Stimulated activated CD8-positive, alpha-beta memory T cell treated with anti-CD3 and anti-CD28 coated beads, Interleukin-4, amount 100 ng/mL, for 4 hours (primary cell): ENCODE results near the gene DDX10.
"Not testable (repeated sequence)": the region's sequence is repeated elsewhere in the genome, so short reads cannot be mapped to it uniquely, and the experiment has no call there.

Experiments used
- DNase-seq, 2 donors: peaks; one replicate each; pipeline ENCODE4 v3.0.0-alpha.2; 2020; ENCODE audit warnings: low read depth in 2 of 2, low spot score in 1 of 2

DDX10 gene

DNA sequence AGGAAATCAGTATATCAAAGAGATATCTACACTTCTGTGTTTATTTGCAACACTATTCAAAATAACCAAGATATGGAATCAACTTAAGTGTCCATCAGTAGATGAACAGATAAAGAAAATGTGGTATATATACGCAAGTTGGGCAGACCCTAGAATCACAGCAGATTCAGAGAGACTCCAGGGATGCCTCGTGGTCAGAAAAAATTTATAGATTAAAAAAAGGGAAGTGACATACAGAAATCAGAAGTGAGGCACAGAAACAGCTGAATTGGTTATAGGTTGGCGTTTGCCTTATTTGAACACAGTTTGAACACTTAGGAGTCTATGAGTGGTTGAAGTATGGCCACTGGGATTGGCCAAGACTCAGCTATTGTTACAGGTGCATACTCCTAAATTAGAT lies 10.8 kb upstream of the DDX10 start:
- DNase-seq = not testable (repeated sequence)

DNA sequence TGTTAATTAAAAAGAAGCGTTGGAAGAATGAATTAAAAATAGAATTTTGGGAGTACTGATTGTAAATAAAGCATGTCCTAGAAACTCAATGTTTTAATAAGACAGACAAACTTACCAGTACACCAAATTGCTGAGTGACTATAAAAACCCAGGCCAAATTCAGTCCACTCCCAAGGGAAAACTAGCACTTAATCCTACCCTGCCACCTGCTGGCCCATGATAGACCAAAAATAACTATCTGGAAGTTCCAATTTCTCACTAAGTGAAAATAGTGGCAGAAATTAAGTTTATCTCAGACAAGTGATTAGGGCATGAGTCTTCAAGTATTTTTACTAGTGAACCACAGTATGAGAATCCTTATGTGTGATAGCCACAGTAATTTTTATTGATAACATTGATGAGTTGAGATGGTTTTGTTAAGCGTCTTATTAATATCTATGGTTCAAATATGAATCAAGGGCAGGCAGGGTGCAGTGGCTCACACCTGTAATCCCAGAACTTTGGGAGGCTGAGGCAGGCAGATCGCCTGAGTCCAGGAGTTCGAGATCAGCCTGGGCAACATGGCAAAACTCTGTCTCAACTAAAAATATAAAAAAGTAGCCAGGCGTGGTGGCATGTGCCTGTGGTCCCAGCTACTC lies 9.8 kb upstream of the DDX10 start:
- DNase-seq = no peak

DNA sequence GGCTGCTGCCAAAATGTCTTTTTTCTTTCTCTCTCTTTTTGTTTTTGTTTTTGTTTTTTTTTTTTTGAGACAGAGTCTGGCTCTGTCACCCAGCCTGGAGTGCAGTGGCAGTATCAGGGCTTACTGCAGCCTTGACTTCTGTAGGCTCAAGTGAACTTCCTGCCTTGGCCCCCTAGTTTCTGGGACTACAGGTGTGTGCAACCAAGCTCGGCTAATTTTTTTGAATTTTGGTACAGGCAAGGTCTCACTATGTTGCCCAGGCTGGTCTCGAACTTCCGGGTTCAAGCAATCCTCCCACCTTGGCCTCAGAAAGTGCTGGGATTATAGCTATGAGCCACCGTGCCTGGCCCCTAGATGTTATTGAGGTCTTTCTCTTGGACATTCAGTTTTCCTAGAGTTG lies 2.2 kb upstream of the DDX10 start:
- no peak for DNase-seq

DNA sequence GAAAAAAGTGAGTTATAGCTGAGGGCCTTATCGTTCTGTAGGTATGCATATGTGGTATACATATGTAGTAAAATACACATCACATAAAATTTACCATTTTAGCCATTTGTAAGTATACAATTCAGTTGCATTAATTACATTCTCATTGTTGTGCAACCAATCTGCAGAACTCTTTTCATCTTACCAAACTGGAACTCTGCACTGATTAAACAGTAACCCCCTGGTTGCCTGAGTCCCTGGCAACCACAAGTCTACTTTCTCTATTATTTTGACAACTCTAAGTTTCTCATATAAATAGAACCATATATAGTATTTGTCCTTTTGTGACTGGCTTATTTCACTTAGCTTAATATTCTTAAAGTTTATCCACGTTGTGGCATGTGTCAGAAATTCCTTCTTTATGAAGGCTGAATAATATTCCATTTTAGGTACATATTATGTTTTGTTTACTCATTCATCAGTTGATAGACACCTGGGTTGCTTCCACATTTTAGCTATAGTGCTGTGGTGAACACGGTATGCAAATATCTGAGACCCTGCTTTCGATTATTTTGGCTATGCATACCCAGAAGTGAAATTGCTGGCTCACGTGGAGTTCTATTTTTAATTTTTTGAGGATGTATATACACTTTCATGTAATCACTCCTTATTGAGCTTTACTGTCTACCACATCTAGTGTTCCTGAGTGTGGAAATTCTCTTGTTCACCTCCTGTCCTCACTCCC lies 1.6 kb upstream of the DDX10 start:
- DNase-seq = no peak

DNA sequence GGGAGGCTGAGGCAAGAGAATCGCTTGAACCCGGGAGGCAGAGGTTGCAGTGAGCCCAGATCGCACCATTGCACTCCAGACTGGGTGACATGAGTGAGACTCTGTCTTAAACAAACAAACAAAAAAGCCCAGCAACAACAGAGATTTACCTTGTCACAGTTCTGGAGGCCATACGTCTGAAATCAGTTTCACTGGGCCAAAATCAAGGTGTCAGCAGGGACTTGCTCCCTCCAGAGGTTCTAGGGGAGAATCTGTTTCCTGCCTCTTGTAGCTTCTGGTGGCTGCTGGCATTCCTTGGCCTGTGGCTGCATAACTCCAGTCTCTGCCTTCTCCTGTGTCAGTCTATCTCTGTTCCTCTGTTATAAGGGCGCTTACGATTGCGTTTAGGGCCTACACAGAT lies 1.5 kb downstream of the DDX10 start:
- DNase-seq = no peak

DNA sequence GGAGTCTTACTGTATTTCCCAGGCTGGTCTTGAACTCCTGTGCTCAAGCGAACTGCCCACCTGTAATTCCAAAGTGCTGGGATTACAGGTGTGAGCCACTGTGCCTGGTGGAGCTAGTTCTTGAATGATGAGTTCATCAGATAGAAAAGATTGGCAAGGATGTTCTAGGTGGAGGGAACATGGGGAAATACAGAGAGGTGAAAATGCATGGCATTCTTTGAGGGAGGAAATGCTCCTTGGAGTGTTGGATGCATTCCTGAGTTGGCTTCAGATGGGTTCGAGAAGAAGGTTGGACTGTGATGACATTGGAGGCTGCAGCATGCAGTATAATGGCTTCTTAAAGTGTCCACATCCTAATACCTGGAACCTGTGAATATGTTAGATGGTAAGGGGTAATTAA lies 4.4 kb downstream of the DDX10 start:
- no peak for DNase-seq

DNA sequence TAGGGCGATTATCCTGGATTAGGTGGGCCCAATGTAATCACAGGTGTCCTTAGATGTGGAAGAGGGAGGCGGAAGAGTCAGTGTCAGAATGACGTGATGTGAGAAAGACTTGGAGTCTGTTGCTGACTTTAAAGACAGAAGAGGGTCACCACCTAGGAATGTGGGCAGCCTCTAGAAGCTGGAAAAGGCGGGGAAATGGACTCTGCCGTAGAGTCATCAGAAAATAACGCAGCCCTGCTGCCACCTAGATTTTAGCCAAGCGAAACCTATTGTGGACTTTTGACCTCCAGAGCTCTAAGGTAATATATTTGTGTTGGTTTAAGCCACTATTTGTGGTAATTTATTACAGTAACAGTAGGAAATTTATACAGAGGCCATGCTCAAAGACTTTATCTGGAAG lies 4.8 kb downstream of the DDX10 start:
- no peak for DNase-seq

DNA sequence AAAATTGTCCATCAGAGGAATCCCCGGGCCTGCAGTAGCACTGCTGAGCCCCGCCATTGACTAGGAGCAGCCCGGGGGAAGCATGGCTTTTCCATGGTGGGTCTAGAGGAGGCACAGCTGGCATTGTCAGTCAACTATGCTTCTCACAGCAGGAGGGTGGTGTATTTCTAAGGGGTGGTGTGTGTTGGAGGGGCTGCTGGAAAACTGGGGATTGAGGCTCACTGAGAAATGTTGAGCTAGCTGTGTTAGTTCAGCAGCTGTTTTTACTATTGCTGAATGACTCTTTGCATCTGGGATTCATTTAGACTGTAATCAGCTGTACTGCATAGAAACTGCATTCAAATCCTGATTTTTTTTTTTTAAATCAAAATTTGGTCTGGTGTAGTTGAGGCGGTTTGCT lies 5.6 kb downstream of the DDX10 start:
- no peak for DNase-seq

DNA sequence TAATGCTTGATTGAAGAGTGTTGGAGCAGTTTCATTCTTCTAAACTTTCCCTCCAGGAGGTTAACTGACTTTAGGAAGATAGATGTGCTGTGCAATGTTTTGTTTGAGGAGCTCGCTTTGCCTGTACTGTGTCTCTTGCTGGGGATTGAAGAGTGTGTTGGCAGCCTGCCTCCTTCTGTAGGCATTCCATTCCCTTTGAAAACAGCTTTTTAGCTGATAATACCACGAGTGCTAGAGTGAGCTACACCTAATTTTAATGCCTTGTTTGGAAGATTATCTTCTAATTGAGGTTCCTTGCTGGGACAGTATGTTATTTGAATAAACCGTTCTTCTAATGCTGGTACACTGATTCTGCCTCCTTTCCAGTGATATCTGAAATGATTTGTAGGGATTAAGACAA lies 7.2 kb downstream of the DDX10 start:
- DNase-seq = no peak

DNA sequence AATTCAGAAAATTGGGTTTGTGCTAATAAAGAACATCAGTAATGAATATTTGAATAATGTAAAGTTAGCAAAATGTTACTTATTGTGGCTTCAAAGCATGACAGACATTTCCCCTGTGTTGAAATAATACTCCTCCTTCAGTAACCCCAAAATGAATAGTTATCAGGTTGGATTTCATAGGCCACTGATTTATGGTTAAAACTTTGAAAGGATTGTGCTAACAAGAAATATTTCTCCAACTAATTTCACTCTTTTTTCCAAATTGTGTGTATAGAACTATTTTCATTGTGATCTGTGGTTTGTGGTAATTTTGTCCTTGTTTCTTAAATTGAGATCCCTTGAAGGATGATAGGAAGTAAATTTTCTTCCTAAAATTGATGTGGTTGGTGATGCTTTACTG lies 7.9 kb downstream of the DDX10 start:
- no peak for DNase-seq

DNA sequence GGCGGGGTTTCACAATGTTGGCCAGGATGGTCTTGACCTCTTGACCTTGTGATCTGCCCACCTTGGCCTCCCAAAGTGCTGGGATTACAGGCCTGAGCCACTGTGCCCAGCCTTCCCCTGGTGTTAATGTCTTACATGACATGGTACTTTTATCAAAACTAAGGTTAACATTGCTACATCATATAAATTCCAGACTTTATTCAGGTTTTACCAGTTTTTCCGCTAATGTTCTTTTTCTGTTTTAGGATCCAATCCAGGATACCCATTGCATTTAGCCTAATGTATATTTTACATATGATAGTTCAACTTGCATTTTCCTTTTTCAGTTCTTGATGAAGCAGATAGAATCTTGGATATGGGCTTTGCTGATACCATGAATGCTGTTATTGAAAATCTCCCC lies 14.2 kb downstream of the DDX10 start:
- no peak for DNase-seq

DNA sequence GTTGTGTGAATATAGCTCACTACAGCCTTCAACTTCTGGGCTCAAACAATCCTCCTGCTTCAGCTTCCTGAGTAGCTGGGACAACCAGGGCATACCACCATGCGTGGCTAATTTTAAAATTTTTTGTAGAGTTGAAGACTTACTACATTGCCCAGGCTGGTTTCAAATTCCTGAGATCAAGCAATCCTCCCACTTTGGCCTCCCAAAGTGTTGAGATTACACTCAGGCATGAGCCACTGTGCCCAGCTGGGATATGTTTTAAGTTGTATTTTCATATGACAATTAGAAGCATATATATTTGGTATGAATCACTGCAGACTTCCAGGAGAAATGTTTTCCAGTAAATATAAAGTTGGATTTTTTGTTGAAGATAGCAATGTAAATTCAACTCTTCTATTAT lies 15.4 kb downstream of the DDX10 start:
- no peak for DNase-seq

DNA sequence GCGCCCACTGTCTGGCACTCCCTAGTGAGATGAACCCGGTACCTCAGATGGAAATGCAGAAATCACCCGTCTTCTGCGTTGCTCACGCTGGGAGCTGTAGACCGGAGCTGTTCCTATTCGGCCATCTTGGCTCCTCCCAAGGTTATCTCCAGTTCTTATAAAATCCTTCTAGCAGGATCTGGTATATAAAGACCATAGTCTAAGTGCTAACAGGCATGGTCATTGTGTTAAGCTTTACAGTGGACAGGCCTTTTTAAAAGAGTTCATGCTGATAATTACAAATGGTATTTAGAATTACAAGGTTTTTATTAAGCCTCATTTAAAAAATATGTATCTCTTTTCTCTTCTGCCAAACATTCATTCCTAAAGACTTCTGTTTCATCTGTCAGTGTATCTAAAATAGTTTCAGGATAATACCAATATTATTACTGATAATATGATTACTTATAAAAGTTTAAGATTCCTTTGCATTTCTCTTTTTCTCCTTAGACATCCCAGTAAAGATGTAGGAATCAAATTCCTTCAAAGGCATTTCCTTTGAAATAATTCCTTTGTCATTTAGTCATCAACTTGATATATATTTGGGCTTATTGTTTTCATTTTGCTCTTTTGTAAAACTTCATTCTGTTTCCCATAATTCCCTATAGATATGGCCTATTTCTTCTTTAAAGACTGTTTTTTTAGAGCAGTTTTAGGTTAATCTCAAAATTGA lies 20.7 kb downstream of the DDX10 start:
- DNase-seq = no peak

DNA sequence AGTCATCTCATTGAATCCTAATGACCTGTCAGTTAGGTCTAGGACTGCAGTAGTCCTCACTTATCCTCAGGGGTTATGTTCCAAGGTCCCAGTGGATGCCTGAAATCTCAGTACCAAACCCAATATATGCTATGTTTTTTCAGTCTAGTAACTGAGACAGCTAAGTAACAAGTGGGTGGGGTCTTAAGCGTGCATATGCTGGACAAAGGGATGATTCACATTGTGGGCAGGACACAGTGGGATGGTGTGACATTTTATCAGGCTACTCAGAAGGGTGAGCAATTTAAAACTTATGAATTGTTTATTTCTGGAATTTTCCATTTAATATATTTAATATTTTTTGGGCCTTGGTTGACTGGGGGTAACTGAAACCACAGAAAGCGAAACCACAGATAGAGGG lies 29.0 kb downstream of the DDX10 start:
- DNase-seq = no peak

DNA sequence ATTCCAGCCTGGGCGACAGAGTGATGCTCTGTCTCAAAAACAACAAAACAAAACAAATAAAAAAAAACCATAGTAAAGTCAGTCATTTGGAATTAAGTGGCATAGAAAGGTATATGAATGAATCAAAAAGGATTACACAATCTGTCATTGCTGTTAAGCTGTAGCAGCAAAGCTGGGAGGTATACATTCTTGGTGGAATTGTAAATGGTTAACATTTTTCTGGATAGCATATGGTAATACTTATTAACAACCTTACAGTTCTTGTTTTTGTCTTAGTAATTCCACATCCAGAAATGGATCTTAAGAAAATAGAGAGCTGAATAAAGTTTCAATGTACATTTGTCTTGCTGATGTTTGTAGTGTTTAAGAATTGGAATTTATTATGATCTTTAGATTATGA lies 30.0 kb downstream of the DDX10 start:
- no peak for DNase-seq

DNA sequence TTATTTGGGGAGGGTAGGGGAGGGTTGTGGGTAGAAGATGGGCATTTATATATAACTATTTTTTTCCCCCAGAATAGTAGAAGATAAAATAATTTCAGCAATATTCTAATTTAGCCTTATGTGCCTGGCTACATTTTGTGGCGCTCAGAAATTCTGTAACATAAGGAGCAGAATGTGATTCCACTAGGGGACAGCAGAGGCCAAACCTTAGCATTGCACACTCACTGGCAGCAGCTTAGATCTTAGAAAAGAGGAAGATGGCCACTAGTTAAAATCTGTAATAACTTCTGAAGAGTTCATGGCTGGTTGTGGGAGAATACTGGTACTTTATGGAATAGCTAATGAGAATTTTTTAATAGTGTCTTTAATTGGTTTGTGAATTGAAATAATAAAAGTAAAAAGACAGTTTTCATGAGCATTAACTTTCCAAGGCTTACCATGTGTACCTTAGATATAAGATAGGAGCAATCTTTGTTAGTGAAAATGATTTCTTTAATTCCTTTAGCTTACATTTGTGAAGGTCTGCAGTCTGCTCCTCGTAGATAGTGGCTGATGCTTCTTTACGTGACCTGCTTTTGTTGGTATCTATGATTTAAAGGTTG lies 33.1 kb downstream of the DDX10 start:
- DNase-seq = no peak

DNA sequence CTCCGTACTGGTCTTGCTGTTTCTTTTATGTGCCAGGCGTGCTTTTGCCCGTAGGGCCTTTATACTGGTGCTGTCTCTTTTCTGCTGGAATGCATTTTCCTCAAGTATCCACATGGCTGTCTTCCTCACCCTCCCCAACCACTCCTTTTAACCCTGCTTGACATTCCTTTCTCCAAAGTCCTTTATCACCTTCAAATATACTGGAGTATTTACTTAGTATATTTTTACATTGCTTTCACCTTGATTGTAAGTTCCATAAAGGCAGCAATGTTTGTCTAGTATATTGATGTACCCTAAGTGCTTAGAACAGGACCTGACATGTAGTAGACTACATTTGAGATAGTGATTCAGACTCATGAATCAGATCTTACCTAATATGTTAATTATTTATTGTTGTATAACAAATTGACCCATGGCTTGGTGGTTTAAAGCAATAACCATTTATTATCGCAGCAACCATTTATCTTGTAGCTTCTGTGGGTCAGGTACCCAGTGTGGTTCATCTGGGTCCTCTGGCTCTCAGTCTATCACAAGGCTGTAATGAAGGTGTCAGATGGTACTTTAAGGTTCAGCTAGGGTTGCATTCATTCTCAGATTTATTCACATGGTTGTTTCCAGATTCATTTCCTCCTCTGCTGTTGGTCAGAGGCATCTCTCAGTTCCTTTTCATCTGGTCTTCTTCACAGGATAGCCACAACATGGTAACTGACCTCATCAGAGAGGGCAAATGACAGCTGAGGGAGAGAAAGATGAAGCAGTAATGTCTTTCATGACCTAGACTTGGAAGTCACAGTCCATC lies 34.2 kb downstream of the DDX10 start:
- no peak for DNase-seq

DNA sequence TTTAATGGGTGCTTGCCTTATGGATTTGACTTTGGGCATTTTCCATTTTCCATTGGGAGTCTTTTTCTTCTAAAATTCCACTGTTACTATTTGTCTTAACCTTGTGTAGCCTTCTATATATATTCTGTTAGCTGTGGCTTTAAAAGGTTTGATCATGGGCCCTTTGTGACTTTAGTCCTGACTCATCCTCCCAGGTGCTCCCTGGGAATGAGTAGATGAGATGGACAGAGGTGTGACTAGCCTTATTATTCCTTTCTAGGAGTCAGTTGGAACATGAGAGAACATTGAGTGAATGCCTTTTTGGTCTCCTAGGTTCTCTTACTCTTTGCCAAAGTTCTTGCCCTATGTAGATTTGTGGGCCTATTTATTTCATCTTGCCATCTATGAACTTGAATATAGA lies 39.0 kb downstream of the DDX10 start:
- no peak for DNase-seq

DNA sequence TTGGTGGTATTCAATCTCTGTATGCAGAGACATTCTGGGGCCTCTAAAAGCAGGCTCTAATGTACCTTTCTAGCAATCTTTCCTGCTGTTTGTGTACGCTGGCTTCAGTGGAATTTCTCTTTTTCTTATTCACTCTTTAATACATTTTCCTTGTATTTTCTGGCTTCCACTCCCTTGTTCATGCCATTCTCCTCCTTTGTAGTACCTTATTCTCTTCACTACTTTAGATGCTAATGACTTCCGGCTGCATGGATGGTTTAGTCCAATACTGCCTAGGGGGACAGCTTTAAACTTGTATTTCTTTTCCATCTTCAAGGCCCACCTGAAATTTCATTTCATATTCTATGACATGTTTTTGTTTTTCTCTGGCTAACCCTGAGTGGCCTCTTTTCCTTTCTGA lies 40.2 kb downstream of the DDX10 start:
- DNase-seq = no peak

DNA sequence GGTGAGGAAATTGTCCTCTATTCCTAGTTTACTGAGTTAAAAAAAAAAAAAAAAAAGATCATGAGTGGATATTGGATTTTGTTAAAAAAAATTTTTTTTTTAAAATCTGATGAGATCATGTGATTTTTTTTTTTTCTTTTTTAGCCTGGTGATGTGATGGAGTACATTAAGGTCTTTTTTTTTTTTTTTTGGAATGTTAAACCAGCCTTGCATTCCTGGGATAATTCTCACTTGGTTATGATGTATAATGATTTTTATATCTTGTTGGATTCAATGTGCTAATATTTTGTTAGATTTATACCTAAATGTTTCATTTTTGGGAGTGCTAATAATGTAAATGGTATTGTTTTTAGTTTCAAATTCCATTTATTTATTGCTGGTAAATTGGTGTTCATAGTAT lies 43.3 kb downstream of the DDX10 start:
- no peak for DNase-seq

DNA sequence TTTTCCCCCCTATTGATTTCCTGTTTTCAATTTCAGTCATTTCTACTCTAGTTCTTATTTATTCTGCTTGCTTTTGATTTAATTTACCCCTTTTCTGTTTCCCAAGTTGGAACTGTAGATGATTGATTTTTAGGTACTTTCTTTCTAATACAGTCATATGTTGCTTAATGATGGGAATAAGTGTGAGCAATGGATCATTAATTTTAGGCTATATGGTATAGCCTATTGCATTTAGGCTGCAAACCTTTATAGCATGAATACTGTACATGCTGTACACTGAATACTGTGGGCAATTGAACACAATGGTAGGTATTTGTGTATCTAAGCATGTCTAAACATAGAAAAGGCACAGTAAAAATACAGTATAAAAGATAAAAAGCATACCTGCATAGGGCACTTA lies 44.9 kb downstream of the DDX10 start:
- DNase-seq = no peak
